Right atrium auricular region (tissue), 2 donors: Measurements from ENCODE around the gene TTC28. TPM values are rescaled to one million over a fixed set of nuclear protein-coding genes. Genes with fewer than 3 reads are reported as not detected.
A peak's percentile ranks its signal among the peaks of the same experiment; 100 is the strongest.

ENCODE experiments used
- DNase-seq: peaks from one replicate; pipeline ENCODE4 v3.0.0-alpha.2; 2019; ENCODE audit warnings: low spot score
- H3K27ac ChIP-seq, 2 donors: fragments of 200-600 bp; sonication (generic); 1 replicate in 1 of 2; 2 replicates in 1 of 2; pipeline ENCODE4 v1.5.1; 2016 to 2019
- H3K27me3 ChIP-seq, 2 donors: fragments of 200-600 bp; sonication (generic); one replicate each; pipeline versions ENCODE4 v1.5.1 to v1.6.0; 2017 to 2019
- H3K36me3 ChIP-seq: fragments of 200-600 bp; sonication (generic); one replicate; pipeline ENCODE4 v1.5.1; 2016
- H3K4me1 ChIP-seq, 2 donors: fragments of 200-600 bp; sonication (generic); one replicate each; pipeline versions ENCODE4 v1.5.1 to v1.6.0; 2017 to 2019
- H3K4me3 ChIP-seq, 2 donors: fragments of 200-600 bp; sonication (generic); 1 replicate in 1 of 2; 2 replicates in 1 of 2; pipeline ENCODE4 v1.5.1; 2017 to 2019; ENCODE audit warnings: mild to moderate bottlenecking in 1 of 2, moderate library complexity in 1 of 2
- H3K9me3 ChIP-seq, 2 donors: fragments of 200-600 bp; sonication (generic); one replicate each; pipeline ENCODE4 v1.5.1; 2019
- CTCF ChIP-seq, 2 donors: fragments of 200-600 bp; sonication (generic); IDR thresholded peaks; one replicate each; pipeline ENCODE4 v1.5.1; 2019; ENCODE audit warnings: antibody characterized with exemption in 2 of 2
- total RNA-seq, 2 donors: library from RNA; depleted of rRNA; stranded (reverse); fragments of >200 nt; gene quantifications; one replicate each; pipeline ENCODE4 v1.1.0, GENCODE V29; 2016

The TTC28 gene
- total RNA-seq, 2 donors from 2014 or later, result 22.1 to 22.3 TPM

DNA sequence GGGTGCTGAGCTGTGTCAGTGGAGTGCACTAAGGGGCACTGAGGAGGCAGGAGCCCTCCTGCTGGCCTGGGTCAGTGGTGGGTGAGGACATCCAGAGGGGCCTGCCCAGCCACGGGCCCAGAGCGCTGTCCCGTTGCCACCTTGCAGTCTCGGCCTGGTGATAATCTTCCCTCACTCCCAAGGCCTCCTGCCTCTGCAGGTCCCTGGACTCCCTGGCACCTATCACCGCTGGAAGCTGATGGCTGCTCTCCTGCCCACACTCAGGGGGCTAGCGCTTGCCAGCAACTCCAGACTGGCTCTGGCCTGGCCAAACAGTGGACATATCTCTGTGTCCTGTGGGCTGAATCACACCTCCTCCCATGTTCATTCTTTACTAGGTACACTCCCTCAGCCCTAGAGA lies 674.1 kb downstream of the TTC28 start:
- no peaks in the 10 kb centered on the region for H3K9me3 ChIP-seq
- no peak for TF ChIP-seq CTCF (IDR thresholded peaks at IDR 0.05)
- H3K27me3 ChIP-seq, result no peaks in the 10 kb centered on the region
- no peak overlapping the region for H3K4me3 ChIP-seq
- H3K27ac ChIP-seq, result peak overlapping the region; percentile 16 to 25
- peaks cover 0 to 37% of the 10 kb centered on the region in 2 donors for H3K4me1 ChIP-seq
- DNase-seq, result no peak
- no peaks in the 10 kb centered on the region for H3K36me3 ChIP-seq

- Histone ChIP-seq H3K36me3 (no peaks in the 10 kb centered on the region), H3K27me3 (no peaks in the 10 kb centered on the region), H3K4me3 (no peak overlapping the region), H3K4me1 (peaks cover 0 to 34% of the 10 kb centered on the region in 2 donors), H3K9me3 (no peaks in the 10 kb centered on the region), H3K27ac (no peak overlapping the region)
- DNase-seq, result no peak
- no peak for TF ChIP-seq CTCF (IDR thresholded peaks at IDR 0.05)
Observed at GRCh38 chr22:28004021-28004420, 675.6 kb downstream of the TTC28 start.

DNA sequence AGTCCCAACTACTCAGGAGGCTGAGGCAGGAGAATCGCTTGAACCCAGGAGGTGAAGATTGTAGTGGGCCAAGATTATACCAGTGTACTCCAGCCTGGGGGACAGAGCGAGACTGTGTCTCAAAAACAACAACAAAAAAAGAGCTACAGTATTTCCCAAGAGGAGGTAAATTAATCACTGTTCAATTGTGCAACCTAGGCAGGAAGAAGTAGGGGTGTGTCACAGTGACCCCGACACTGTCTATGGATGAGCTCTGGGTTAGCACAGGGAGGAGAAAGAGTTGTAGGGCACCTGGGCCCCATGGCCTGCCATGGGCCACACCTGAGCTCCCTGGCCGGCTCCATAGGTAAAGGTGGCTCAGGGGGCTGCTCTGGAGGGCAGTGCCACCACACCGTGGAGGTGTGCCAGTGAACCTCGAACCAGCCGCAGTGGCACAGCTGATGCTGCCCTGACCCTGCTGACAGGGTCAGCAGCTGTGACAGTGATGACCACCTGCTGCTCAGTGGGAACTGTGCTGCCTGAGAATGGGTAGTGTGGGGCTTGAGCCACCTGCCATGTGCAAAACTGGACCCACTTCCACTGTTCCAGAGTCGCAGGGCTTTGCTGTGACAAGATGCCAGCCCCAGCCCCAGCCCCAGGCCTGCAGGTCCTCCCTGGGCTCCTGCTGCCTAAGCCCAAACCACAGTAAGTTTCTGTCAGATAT lies 676.6 kb downstream of the TTC28 start:
- Histone ChIP-seq H3K4me3 (no peak overlapping the region), H3K27ac (no peak overlapping the region), H3K27me3 (no peaks in the 10 kb centered on the region), H3K9me3 (no peaks in the 10 kb centered on the region), H3K4me1 (peaks cover 0 to 31% of the 10 kb centered on the region in 2 donors), H3K36me3 (peaks cover 4% of the 10 kb centered on the region)
- TF ChIP-seq CTCF (IDR thresholded peaks at IDR 0.05), result no peak
- no peak for DNase-seq

DNA sequence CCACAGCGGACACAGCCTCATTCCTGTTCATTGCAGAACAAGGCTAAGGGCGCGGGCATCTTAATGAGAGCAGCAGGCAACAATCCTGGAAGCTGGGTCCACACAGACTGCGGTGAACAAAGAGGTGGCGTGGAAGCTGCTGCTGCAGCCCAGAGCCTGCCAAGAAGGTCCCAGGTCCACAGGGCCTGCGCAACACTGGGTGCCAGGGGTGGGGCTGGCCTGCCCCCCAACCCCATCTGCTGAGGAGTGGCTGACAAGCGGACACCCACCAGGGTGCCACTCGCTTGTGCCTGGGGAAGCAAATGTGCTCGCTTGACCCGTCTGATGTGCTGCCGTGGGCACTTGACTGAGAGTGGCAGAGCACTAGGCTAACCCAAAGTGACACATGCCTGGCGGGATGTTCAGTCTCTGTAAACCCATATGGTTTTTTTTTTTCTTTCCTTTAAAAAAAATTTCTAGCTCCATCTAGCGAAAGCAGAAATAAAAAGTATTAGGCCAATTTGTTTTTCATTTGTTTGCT lies 677.4 kb downstream of the TTC28 start:
- H3K36me3 ChIP-seq, result peaks cover 4% of the 10 kb centered on the region

DNA sequence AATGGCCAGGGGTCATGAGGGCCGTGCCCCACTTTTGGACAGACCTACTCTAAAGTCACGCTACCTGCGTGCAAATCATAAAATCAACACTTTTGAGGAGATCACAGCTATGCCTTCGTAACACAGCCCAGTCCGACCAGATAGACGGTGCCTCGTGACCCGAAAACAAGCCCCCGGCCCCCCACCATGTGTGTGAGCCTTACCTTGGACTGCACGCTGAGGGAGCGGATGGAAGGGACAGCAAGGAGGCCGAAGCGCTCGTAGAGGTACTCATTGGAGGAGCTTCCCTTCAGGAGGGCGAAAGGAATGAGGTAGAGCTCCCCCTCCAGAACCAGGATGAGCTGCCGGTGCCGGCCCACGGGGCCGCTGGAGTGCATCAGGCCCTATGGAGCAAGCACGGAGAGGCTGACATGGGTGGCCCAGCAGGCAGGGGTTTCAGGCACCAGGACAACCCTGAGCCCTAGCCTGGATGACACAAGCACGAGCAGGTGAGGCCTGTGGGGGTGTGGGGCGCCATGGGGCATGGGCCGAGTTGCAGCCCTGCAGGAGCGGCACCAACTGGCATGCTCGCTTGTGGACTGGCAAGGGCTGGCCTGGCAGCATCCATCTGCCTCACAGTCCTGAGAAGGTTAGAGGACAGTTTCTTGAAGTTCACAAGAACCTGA lies 678.3 kb downstream of the TTC28 start:
- H3K4me1 ChIP-seq, result peaks cover 0 to 29% of the 10 kb centered on the region in 2 donors
- no peak for DNase-seq
- H3K9me3 ChIP-seq, result no peaks in the 10 kb centered on the region
- no peaks in the 10 kb centered on the region for H3K27me3 ChIP-seq
- H3K36me3 ChIP-seq, result peaks cover 4% of the 10 kb centered on the region
- no peak overlapping the region for H3K4me3 ChIP-seq
- no peak overlapping the region for H3K27ac ChIP-seq
- TF ChIP-seq CTCF (IDR thresholded peaks at IDR 0.05), result no peak

More for the DNA sequence above, 677.4 kb downstream of the TTC28 start:
- no peak for DNase-seq
- H3K4me1 ChIP-seq, result peaks cover 0 to 31% of the 10 kb centered on the region in 2 donors
- no peaks in the 10 kb centered on the region for H3K9me3 ChIP-seq
- no peak overlapping the region for H3K27ac ChIP-seq
- no peaks in the 10 kb centered on the region for H3K27me3 ChIP-seq
- TF ChIP-seq CTCF (IDR thresholded peaks at IDR 0.05), result no peak
- H3K4me3 ChIP-seq, result no peak overlapping the region
